HL-60/S4 treated with retinoic acid at 250 ng/mL for 4 days and 3 days (cell line): ENCODE results near the gene RALBP1.

Source experiments
- in situ Hi-C: fragments of 300-500 bp; cut with MboI; formaldehyde crosslinking; loops from 2 replicates; pipeline ENCODE4 v1.7.0; 2022; ENCODE audit warnings: low sequenced_read_pairs

RALBP1 gene

GRCh38 chr18:9507565-9508088 lies 32.3 kb downstream of the RALBP1 start:
- in situ Hi-C loops = no loop called here

DNA sequence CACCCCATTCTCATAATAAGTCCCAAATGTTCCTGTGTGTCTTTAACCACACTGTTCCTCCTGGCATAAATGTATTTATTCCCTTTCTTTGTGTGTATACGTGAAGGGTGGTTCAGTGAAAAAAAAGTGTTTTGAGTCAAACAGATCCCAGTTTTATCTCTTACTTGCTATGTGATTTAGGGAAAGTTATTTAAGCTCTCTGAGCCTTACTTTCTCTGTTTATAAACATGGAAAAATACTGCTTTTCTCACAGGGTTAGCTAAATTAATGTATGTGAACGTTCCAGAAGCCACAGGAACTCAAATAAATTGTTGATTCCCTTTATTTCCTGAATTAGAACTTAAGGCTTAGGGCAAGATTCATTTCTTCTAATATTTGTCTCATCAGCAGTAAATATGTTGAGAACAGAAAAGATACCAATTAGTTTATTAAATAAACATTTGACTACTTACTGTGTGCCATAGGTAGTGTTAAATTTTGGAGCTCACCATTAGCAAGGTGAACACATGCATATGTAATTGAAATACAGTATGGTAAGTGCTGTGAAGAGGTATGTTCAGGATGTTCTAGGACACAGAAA lies 33.2 kb downstream of the RALBP1 start:
- in situ Hi-C loops = no loop called here

DNA sequence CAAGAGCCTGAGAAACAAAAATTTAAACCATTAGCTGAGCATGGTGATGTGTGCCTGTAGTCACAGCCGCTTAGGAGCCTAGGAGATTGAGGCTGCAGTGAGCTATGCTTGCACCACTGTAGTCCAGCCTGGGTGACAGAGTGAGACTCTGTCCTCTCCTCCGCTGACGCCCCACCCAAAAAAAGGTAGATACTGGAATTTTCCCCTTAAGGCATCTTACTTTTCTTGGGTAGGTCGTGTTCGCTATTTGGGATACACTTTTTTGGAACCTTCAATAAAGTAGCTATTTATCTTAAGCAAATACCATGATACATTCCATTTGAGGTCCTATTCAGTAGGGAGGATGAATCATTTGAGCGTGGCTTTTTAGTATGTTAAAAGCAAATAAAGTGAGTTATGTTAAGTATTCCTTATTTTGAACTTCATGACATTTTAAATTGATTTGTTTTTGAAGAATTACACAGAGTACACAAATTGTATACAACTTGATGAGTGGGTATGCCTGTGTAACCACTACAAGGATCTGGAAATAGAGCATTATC lies 38.7 kb downstream of the RALBP1 start:
- in situ Hi-C loops = no loop called here

DNA sequence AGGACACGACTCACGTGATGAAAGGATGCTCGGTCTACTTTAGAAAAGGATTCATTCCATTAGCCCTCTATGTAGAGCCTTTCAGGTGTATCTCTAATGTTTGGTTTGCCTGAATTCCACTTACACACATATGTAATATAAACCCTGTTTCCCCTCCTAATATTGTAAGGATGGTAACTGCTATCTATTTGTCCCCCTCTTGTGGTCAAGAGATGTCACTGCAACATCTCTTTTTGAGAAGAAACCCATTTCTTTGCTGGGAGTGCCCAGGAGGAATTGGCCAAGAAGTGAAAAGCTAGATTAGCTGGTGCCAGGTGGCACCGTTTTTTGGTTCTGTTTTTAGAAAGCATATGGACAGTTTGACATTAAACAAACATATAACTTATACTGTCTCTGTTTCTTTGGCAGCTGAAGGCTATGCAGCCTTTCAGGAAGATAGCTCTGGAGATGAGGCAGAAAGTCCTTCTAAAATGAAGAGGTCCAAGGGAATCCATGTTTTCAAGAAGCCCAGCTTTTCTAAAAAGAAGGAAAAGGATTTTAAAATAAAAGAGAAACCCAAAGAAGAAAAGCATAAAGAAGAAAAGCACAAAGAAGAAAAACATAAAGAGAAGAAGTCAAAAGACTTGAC lies 41.2 kb downstream of the RALBP1 start:
- in situ Hi-C loops = no loop called here

GRCh38 chr18:9517869-9518268 lies 42.6 kb downstream of the RALBP1 start:
- in situ Hi-C loops = no loop called here

GRCh38 chr18:9519399-9519798 lies 44.1 kb downstream of the RALBP1 start:
- in situ Hi-C loops = no loop called here

GRCh38 chr18:9520666-9521065 lies 45.4 kb downstream of the RALBP1 start:
- in situ Hi-C loops = no loop called here

GRCh38 chr18:9521770-9522169 lies 46.5 kb downstream of the RALBP1 start:
- in situ Hi-C loops = no loop called here

GRCh38 chr18:9522952-9523351 lies 47.6 kb downstream of the RALBP1 start:
- in situ Hi-C loops = no loop called here

DNA sequence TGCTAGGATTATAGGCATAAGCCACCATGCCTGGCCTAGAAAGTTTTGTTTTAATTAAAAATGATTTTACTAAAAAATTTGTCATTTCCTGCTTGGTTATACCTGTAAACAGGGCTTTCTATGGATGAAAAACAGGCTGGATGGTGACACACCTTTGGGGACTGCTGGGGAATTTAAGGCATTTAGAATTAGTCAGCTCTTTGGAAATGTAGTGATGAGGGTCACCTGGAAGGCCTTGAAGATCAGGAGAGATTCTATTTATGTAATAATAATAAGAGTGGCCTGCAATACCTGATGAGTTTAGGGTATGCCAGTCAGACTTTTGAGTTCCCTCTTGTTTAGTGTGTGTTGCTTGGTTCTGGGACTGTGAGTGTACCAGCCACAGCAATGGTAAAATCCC lies 51.1 kb downstream of the RALBP1 start:
- in situ Hi-C loops = no loop called here

DNA sequence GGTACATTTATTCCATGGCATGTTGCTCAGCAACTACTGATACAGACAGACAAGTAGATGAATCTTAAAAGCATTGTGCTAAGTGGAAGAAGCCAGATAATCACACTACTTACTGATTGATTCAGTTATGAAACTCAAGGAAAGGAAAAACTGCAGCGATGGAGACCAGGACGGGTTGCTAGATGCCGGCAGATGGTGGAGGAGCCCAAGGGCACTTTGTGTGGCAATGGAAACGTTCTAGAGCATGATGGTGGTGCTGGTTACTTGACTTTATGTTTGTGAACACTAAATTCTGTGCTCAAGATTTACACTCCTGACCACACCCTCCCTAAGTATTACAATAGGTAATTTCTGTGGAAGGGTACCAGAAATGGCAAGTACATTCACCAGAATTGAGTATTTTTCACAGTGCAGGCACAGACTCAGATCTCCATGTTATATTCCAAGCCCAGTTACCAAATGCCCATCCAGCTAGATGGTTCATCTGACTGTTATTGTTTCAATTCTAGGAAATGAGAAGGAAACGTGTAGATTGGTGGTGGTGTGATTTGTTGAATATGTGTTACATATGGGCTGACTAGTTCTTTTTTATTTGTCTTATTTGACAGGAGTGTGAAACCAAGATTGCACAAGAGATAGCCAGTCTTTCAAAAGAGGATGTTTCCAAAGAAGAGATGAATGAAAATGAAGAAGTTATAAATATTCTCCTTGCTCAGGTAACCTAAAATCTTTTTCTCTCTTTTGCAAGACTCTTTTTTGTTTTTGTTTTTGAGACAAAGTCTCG lies 55.1 kb downstream of the RALBP1 start:
- in situ Hi-C loops = no loop called here

DNA sequence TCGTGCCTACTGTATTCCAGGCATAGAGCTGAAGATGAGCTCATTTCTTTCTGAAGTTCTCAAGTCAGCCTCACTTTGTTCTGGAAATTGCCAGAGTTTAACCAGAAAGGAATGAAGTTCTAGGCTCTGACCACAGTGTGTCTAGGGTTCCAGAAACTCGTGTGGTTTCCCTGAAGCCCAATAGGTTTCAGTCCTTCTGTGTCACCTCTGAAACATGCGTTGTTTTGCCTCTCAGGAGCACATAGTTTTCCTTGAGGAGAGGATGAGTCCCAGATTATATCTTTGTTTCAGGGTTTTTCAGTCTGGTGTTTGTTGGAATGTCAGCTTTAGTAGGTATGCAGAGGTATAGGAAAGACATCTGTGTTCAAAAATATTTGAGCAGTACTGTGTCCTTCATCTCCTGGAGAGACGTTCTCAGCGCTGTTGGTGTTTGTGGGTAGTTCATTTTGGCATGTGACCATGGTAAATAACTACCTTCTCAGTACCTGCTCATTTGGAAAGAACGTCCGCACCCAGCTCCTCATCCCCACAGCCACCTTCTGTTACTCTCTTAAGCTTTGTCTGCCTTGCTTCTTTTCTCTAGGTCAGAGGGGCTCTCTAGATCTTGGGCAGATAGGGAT lies 56.6 kb downstream of the RALBP1 start:
- in situ Hi-C loops = no loop called here

DNA sequence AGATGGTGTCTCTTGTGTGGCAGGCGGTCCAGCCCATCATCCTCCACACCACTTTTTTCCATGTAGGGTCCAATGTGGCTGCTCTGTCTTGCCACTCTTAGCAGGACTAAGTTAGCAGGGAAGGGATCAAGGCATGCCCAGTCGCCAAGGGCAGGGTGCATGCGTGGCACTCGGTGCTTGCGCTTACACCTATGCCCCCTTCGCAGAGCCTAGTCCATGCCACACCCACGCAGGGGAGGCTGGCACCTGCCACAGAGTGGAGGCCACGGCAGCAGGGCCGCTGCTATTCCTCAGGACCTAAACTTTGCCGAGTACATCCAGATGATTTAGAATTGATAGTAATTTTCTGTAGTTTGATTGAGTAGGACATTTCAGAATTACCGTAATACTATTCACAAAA lies 59.5 kb downstream of the RALBP1 start:
- in situ Hi-C loops = no loop called here

GRCh38 chr18:9535430-9535991 lies 60.2 kb downstream of the RALBP1 start:
- in situ Hi-C loops = no loop called here

GRCh38 chr18:9536354-9537152 lies 61.2 kb downstream of the RALBP1 start:
- in situ Hi-C loops = no loop called here

DNA sequence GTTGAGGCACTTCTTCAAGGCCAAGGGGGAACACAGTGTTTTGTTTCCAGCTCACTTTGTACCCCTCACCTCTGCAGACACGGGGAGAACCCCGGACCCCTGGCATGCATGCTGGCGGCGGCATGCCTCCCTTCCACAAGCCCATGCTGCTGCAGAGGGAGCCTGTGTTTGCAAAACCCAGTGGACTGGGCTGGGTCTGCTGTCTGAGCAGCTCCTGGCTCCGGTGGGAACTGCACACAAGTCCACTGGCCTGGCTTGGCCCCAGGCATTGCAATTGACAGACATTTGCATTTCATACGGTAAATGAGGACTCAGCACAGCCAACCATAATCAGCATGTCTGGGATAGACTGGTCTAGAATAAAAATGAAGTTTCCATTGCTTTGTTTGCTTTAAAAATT lies 62.4 kb downstream of the RALBP1 start:
- in situ Hi-C loops = no loop called here

GRCh38 chr18:9539283-9539682 lies 64.0 kb downstream of the RALBP1 start:
- in situ Hi-C loops = no loop called here

GRCh38 chr18:9539938-9540337 lies 64.6 kb downstream of the RALBP1 start:
- in situ Hi-C loops = no loop called here

- in situ Hi-C loops = no loop called here
These were observed 67.6 kb downstream of the RALBP1 start for GRCh38 chr18:9542924-9543323.

- in situ Hi-C loops = no loop called here
These were observed 69.7 kb downstream of the RALBP1 start for GRCh38 chr18:9545029-9545428.
